RWPE1 (cell line): ENCODE results near the gene ACAA1.

Experiments
- CTCF ChIA-PET: fragments of 350-600 bp; sonication (Branson Sonifier 250); formaldehyde crosslinking; extraction: SDS; loops from one replicate; lab custom pipeline; 2021; lab: Yijun Ruan, JAX
- POLR2A ChIA-PET: fragments of 400-600 bp; formaldehyde crosslinking; extraction: SDS; loops from one replicate; lab custom pipeline; 2020; ENCODE audit warnings: antibody characterized with exemption; ENCODE audit not compliant: low non-redundant PET; lab: Yijun Ruan, JAX
- DNase-seq: peaks from one replicate; pipeline ENCODE4 v3.0.0; 2012; ENCODE audit warnings: low spot score
- H3K27ac ChIP-seq: fragments of 450-650 bp; 2 replicates; pipeline ENCODE4 v1.5.1; 2017
- TF ChIP-seq, protein P1 (sequence below): fragments of 450-650 bp; conservative IDR thresholded peaks from 2 replicates; pipeline ENCODE4 v1.5.1; 2017; ENCODE audit warnings: low read depth, mild to moderate bottlenecking

The ACAA1 gene

DNA sequence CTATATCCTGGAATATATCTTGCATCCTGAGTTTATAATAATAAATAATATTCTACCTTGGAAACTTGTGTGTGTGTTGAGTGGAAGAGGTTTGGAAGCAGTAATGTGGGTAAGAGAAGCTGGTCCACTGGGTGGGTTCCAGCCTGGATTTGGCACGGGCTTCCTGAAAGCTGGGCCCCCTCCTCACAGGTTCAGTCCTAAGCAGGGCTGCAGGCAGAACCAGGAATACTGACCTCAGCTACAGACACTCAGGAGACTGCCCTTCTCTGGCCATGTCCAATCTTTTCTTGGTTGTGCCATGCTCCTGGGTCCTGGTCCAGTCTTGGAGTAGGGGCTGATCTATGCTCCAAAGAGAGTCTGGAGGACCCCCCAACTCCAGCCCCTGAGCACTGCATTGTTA lies 6.0 kb upstream of the ACAA1 start:
- no peak for DNase-seq
- POLR2A ChIA-PET: no interaction called here
- CTCF ChIA-PET: no interaction called here
- H3K27ac ChIP-seq: no peak overlapping the region
- TF ChIP-seq, protein P1, sequence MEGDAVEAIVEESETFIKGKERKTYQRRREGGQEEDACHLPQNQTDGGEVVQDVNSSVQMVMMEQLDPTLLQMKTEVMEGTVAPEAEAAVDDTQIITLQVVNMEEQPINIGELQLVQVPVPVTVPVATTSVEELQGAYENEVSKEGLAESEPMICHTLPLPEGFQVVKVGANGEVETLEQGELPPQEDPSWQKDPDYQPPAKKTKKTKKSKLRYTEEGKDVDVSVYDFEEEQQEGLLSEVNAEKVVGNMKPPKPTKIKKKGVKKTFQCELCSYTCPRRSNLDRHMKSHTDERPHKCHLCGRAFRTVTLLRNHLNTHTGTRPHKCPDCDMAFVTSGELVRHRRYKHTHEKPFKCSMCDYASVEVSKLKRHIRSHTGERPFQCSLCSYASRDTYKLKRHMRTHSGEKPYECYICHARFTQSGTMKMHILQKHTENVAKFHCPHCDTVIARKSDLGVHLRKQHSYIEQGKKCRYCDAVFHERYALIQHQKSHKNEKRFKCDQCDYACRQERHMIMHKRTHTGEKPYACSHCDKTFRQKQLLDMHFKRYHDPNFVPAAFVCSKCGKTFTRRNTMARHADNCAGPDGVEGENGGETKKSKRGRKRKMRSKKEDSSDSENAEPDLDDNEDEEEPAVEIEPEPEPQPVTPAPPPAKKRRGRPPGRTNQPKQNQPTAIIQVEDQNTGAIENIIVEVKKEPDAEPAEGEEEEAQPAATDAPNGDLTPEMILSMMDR: no peak

DNA sequence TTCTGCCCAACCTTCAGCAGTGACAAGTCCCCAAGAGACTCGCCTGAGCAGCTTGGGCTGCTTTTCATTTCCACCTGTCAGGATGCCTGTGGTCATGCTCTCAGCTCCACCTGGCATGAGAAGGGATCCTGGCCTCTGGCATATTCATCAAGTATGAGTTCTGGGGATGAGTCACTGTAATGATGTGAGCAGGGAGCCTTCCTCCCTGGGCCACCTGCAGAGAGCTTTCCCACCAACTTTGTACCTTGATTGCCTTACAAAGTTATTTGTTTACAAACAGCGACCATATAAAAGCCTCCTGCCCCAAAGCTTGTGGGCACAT lies 5.0 kb upstream of the ACAA1 start:
- peak overlapping the region; percentile 22; the same call in 1 of the 2 replicates for H3K27ac ChIP-seq
- ChIA-PET CTCF (no interaction called here), POLR2A (no interaction called here)
- TF ChIP-seq, protein P1: no peak
- no peak for DNase-seq

- CTCF ChIA-PET: no interaction called here
- DNase-seq: no peak
- POLR2A ChIA-PET: no interaction called here
- TF ChIP-seq, protein P1: no peak
- peak overlapping the region; percentile 22; the same call in 1 of the 2 replicates for H3K27ac ChIP-seq
These were observed 4.4 kb upstream of the ACAA1 start for GRCh38 chr3:38141173-38141951.

GRCh38 chr3:38140326-38141172 lies 3.6 kb upstream of the ACAA1 start:
- ChIA-PET CTCF (interaction anchor here (0.7 kb wide), 1 partner anchor 129 kb away, joined by 4 read pairs; no protein-coding TSS in a partner anchor), POLR2A (no interaction called here)
- no peak for DNase-seq
- TF ChIP-seq, protein P1: no peak
- H3K27ac ChIP-seq: no peak overlapping the region

- ChIA-PET POLR2A (no interaction called here), CTCF (no interaction called here)
- peak overlapping the region; percentile 90 for H3K27ac ChIP-seq
- no peak for DNase-seq
- TF ChIP-seq, protein P1: no peak
These were observed 2.7 kb upstream of the ACAA1 start for GRCh38 chr3:38139652-38140051.

GRCh38 chr3:38139191-38139590 lies 2.3 kb upstream of the ACAA1 start:
- DNase-seq: no peak
- CTCF ChIA-PET: no interaction called here
- POLR2A ChIA-PET: no interaction called here
- TF ChIP-seq, protein P1: no peak
- peak overlapping the region; percentile 90 for H3K27ac ChIP-seq
